ENCODE measurements around the gene FANCC. TPM values are rescaled to one million over a fixed set of nuclear protein-coding genes. Genes with fewer than 3 reads are reported as not detected.

Gene FANCC
- total RNA-seq, 4 donors from 2014 or later: 7.7 to 27.8 (median 9.0) TPM

DNA sequence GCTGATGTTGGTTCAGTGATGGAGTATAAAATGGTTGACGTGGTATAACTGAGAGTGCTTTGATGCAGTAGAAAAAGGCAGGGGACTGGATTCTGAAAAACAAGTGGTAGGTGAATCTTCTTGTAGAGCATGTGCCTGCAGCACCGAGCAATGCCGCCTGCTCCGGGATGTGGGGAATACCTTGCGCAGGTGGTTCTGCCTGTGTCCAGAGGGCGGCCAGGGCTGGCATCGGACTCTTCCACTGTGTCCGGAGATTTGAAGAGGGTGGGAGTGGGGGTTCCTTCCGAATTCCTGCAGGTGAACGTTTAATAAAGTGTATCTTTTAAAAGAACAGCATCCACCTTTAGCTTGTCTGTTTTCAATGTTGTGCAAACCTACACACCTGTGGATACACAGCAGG is 238.0 kb downstream of the FANCC start:
- WGBS: 81% methylated on average over 10 of the region's 10 CpGs
- Histone ChIP-seq H3K4me3 (no peak overlapping the region), H3K27ac (peak overlapping the region; percentile 46), H3K27me3 (no peaks in the 10 kb centered on the region), H3K36me3 (peaks cover 58% of the 10 kb centered on the region), H3K4me1 (peaks cover 33% of the 10 kb centered on the region), H3K9me3 (no peaks in the 10 kb centered on the region)
- DNase-seq (ENCODE audit: low spot score in 2 of 2): peak in 1 of 2 donors; percentile 62
- no peak for TF ChIP-seq EP300 (IDR thresholded peaks at IDR 0.05)
- no peak for TF ChIP-seq POLR2A (IDR thresholded peaks at IDR 0.05)
- TF ChIP-seq, protein P1, sequence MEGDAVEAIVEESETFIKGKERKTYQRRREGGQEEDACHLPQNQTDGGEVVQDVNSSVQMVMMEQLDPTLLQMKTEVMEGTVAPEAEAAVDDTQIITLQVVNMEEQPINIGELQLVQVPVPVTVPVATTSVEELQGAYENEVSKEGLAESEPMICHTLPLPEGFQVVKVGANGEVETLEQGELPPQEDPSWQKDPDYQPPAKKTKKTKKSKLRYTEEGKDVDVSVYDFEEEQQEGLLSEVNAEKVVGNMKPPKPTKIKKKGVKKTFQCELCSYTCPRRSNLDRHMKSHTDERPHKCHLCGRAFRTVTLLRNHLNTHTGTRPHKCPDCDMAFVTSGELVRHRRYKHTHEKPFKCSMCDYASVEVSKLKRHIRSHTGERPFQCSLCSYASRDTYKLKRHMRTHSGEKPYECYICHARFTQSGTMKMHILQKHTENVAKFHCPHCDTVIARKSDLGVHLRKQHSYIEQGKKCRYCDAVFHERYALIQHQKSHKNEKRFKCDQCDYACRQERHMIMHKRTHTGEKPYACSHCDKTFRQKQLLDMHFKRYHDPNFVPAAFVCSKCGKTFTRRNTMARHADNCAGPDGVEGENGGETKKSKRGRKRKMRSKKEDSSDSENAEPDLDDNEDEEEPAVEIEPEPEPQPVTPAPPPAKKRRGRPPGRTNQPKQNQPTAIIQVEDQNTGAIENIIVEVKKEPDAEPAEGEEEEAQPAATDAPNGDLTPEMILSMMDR (IDR thresholded peaks at IDR 0.05): no peak
- TF ChIP-seq POLR2AphosphoS5 (IDR thresholded peaks at IDR 0.05): no peak

DNA sequence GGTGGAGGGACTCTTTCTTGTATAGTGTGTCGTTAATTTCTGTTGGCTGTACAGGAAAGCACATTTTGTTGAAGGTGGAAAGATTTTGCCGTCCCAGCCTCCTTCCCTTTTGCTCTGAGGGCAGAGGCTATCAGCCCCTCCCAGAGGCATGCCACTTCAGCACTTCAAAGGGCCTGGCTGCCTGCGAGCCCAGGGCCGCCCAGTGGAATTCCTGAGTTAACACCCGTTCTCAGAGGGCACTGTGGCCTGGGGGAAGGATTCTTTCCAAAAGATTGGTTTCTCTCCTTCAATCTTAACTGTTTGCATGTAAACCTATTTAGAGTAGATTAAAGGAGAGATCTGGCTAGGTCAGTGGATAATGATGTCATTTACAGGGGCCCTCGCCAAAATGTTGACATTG is 238.6 kb downstream of the FANCC start:
- Histone ChIP-seq H3K9me3 (no peaks in the 10 kb centered on the region), H3K27ac (peak overlapping the region; percentile 46), H3K4me1 (peaks cover 33% of the 10 kb centered on the region), H3K4me3 (no peak overlapping the region), H3K27me3 (no peaks in the 10 kb centered on the region), H3K36me3 (peaks cover 55% of the 10 kb centered on the region)
- peak in 1 of 2 donors; percentile 29 for DNase-seq (ENCODE audit: low spot score in 2 of 2)
- TF ChIP-seq POLR2A (IDR thresholded peaks at IDR 0.05): no peak
- TF ChIP-seq, protein P1 (IDR thresholded peaks at IDR 0.05): no peak
- no peak for TF ChIP-seq EP300 (IDR thresholded peaks at IDR 0.05)
- no peak for TF ChIP-seq POLR2AphosphoS5 (IDR thresholded peaks at IDR 0.05)
- 43% methylated on average over 6 of the region's 6 CpGs for WGBS

DNA sequence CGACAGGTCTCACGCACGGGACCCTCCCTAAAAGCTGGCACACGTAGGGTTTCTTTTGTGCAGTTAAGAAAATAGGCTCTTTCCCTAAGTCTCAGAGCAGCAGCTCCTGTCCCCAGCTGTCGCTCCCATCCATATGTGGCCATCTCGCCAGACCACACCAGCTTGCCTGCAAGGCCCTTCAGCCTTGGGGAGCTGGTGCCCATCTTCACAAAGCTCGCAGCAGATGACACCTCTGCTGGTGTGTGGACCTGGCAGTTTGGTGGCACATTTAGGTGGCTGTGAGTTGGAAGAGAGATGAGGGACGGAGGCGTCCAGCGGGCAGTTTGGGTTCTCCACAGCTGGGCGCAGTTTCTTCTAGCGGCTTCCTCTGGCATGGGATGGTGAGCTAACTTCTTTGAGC is 239.0 kb downstream of the FANCC start:
- peak overlapping the region; percentile 46 for H3K27ac ChIP-seq
- peaks cover 54% of the 10 kb centered on the region for H3K36me3 ChIP-seq
- TF ChIP-seq POLR2A (IDR thresholded peaks at IDR 0.05) (no peak), EP300 (IDR thresholded peaks at IDR 0.05) (no peak), POLR2AphosphoS5 (IDR thresholded peaks at IDR 0.05) (no peak)
- TF ChIP-seq, protein P1 (IDR thresholded peaks at IDR 0.05): no peak
- DNase-seq (ENCODE audit: low spot score in 2 of 2): peak in 1 of 2 donors; percentile 53
- H3K4me1 ChIP-seq: peaks cover 34% of the 10 kb centered on the region
- no peaks in the 10 kb centered on the region for H3K9me3 ChIP-seq
- WGBS: 60% methylated on average over 11 of the region's 12 CpGs
- H3K27me3 ChIP-seq: no peaks in the 10 kb centered on the region
- H3K4me3 ChIP-seq: no peak overlapping the region

DNA sequence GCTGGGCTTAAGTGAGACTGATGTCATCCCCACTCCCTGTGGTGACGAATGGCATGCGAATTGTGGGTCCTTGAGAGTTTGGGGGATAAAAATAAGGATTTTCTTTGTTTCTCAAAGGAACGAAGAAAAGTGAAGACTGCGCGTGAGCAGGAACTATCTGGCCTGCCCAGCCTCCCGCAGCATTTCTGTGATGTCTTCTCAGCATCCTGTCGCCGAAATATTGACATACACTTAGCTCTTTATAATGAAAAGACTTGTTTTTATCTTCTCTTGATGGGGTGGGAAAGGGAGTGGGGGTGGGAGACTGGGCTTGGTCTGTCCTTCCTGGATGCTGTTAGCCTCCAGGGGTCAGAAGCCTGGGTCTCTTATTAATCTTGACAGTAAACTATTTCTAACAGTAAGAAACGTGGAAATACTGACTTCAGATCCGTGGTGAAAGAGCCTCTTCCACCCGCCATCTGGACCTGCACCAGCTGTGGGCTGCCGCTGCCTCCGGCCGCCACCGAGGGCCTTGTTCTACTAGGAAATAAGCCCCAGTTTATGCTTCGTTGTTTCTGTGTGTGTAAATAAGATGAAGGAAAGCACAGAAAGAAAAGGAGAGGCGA is 239.6 kb downstream of the FANCC start:
- Histone ChIP-seq H3K36me3 (peaks cover 53% of the 10 kb centered on the region), H3K9me3 (no peaks in the 10 kb centered on the region), H3K27me3 (no peaks in the 10 kb centered on the region), H3K27ac (peak overlapping the region; percentile 46), H3K4me1 (peaks cover 41% of the 10 kb centered on the region), H3K4me3 (no peak overlapping the region)
- TF ChIP-seq, protein P1 (IDR thresholded peaks at IDR 0.05): no peak
- no peak for TF ChIP-seq EP300 (IDR thresholded peaks at IDR 0.05)
- no peak for TF ChIP-seq POLR2AphosphoS5 (IDR thresholded peaks at IDR 0.05)
- TF ChIP-seq POLR2A (IDR thresholded peaks at IDR 0.05): no peak
- 71% methylated on average over 17 of the region's 17 CpGs for WGBS
- peak; percentile 33 to 60 for DNase-seq (ENCODE audit: low spot score in 2 of 2)

DNA sequence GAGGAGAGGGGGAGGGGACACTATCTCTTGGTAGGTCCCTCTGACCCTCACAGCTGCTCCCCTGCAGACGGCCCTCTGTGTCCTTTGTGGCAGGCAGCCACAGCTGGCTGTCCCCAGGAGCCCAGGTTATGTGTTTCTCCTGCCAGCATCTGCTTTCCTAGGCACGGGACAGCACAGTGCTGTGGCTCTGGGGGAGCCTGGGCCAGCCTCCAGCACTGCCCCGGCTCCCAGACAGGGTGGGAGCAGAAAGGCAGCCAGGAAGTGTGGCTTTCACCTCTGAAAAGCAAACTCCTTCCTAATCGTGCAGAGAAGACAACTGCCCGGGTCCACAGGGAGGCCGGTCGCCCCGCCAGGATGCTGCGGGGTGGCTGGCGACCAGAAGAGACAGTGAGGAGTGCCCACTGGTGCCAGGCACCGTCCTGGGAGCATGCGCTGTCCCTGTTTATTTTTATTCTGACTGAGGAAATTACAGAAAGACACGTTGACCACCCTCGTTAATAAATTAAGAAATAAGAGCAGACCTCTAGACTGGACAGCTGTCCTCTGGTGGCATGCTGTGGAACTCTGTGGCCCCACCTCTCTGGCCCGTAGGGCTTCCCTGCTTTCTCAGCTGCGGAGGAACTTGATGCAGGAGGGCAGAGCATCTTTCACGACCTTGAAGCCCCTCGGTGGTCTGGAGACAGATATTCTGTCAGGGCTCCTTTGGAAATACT is 240.3 kb downstream of the FANCC start:
- H3K9me3 ChIP-seq: no peaks in the 10 kb centered on the region
- H3K27ac ChIP-seq: peak overlapping the region; percentile 7
- DNase-seq (ENCODE audit: low spot score in 2 of 2): peak; percentile 44 to 60
- peaks cover 46% of the 10 kb centered on the region for H3K36me3 ChIP-seq
- TF ChIP-seq POLR2A (IDR thresholded peaks at IDR 0.05): no peak
- TF ChIP-seq EP300 (IDR thresholded peaks at IDR 0.05): no peak
- TF ChIP-seq, protein P1 (IDR thresholded peaks at IDR 0.05): no peak
- no peak for TF ChIP-seq POLR2AphosphoS5 (IDR thresholded peaks at IDR 0.05)
- peaks cover 42% of the 10 kb centered on the region for H3K4me1 ChIP-seq
- WGBS: 73% methylated on average over 18 of the region's 18 CpGs
- no peaks in the 10 kb centered on the region for H3K27me3 ChIP-seq
- H3K4me3 ChIP-seq: no peak overlapping the region
